MV-4-11 (cell line): ENCODE measurements around the gene RAB40B.

Experiments
- DNase-seq: peaks from one replicate; lab custom pipeline; 2025; lab: John Stamatoyannopoulos, UW

RAB40B gene

DNA sequence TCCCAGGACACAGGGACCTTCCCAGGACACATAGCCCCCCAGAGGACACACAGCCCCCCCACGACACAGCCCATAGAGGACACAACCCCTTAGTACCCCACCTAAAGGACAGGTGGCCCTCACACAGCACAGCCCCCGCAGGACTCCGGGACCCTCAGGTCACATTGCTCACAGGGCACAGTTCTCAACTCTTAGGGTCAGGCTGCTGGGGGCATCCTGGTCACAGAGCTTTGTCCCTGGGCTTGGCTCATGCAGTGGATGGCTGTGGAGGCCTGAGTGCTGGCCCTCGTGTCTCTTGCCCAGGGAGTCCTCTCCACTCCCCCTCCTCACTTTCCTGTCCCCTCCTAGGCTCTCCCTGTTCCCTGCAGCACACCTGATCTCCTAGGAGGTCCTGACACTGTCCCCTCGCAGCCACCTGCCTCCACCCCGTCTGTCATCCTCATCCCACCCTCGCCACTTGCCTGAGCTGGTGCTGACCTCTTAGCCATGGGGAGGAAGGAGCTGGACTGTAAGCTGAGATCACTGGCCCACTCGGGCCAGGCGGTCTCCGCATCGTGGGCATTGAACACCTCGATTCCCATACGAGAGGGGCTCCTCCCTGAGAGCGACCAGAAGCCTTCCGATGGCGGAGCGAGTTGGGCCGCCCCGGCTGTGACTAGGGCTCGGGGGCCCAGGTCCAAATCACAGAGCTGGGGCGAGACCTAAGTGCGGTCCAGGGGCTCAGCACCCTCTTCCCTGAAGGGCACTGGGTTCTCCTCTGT lies 48.8 kb downstream of the RAB40B start:
- DNase-seq = no peak

DNA sequence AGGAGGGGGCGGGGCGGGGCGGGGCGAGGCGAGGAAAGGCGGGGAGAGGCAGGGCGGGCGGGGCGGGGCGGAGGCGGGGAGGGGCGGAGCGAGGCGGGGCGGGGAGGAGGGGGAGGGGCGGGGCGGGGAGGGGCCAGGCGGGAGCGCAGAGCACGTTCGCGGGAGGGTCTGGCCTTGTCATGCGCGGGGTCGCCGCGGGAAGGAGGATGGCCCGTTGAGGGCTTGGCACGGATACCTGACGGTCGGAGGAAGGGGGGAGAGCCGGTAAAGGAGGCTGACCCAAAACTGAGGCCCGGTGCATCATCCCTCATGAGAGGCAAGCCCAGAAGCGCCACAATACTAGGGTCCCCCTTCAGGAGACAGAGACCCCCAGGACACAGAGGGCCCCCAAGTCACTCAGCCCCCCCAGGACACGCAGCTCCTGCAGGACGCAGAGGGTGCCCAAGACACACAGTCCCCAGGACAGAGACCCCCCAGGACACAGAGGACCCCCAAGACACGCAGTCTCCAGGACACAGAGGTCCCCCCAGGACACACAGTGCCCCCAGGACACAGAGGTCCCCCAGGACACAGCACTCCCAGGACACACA lies 49.7 kb downstream of the RAB40B start:
- DNase-seq = no peak

DNA sequence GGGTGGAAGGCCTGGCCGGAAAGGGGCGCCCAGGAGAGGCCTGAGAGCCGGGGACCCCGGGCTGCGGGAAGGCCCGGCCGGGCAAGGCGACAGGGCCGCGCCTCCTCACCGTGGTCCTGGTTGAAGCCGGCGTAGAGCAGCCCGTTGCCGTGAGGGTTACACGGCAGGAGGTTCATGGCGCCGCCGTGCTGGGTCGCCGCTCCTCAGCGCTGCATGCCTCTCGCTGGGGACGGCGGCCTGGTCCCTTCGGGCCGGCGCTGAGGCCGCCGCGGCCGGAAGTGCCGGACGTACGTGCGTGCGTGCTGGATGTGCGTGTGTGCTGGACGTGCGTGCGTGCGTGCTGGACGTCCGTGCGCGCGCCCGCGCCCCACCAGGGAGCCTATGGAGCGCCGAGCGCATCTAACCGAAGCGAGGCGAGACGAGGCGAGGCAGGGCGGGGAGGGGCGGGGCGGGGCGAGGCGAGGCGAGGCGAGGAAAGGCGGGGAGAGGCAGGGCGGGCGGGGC lies 50.3 kb downstream of the RAB40B start, which contains the start of gene WDR45B:
Gene WDR45B (minus strand): TSS at position 280 of the 504 bp plus-strand sequence. CDS start 104 bp downstream, at position 176.
- peak; percentile 91 for DNase-seq

DNA sequence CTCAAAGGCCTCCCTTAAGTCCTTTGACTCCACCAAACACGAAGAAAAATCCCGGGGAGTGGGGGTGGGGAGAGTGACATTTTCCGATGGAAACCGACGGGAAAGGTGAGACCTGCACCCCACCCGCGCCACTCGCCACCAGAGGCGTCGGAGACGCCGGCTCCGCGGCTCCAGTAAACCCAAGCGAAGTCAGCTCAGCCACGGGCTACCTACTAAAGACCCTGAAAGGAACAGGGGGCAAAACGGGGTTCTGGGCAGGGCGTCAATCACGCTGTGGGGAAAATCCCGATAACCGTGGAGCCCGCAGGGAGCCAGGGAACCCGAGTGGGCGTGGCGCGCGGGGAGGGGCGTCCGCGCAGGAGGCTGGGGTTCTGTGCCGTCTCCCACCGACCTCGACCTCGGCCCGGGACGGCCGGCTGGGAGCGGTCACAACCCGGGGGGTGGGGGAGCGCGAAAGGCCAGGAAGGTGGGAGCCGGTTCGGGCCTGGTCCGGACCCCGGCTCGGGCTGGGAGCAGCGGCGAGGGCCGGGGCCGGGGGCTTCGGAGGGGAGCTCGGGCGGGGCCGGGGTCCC lies 50.8 kb downstream of the RAB40B start:
- no peak for DNase-seq

DNA sequence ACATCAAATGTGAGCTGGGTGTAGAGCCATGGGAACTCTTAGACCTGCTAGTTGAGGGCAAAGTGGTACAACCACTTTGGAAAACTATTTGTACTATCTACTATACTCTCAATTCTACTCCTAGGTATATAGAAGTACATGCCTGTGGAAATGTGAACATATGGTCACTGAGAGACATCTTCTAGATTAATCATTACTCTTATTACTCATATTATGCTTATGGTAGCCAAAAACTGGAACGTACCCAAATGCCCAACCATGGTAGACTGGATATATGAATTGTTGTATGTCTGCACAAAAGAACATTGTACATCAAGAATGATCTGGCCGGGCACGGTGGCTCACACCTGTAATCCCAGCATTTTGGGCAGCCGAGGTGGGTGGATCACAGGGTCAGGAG lies 53.0 kb downstream of the RAB40B start:
- DNase-seq = no peak

DNA sequence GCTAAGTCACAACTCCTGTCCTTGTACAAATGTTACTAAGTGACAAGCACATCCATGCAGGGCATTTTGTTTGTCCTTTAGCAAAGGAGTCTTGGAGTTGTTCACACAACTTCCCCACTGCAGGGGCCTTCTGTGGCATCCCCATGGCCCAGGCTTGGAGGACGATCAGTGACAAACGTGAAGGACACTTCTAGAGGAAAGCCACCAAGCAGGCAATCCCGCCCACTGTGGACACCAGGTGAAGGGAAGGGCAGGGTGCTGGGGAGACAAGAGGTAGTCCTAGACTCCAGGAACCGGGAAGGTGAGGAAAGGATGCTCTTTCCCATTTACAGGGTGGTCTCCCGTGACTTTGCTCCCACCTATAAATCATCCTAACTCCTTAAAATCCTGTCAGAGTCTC lies 54.4 kb downstream of the RAB40B start:
- DNase-seq = no peak

DNA sequence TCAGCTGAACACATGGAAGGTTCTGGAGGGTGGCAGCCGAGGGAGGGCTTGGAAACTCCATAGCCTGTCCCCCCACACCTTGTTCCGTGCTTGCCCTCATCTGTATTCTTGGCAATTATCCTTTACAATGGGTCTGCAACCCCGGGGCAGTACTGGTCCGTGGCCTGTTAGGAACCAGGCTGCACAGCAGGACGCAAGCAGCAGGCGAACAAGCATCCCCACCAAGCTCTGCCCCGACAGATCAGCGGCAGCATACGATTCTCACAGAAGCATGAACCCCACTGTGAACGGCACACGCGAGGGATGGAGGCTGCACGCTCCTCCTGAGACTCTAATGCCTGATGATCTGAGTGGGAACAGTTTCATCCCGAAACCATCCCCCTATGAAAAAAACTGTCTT lies 56.5 kb downstream of the RAB40B start:
- DNase-seq = no peak

DNA sequence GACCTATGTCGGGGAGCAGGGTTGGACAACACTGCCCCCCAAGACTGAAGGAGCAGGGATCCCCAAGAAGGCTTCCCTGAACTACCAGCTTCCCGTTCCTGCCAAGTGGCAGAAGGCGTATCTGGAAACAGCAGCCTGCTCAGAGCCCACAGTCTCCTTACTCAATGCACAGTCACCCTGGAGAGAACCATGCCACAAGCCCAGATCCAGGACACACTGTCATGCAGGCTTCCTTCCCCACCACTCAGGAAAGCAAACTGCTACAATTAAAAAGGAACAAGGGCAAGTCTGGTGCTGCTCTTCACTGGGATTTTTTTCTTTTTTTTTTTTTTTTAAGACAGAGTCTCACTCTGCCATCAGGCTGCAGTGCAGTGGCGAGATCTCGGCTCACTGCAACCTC lies 58.5 kb downstream of the RAB40B start:
- DNase-seq = no peak

DNA sequence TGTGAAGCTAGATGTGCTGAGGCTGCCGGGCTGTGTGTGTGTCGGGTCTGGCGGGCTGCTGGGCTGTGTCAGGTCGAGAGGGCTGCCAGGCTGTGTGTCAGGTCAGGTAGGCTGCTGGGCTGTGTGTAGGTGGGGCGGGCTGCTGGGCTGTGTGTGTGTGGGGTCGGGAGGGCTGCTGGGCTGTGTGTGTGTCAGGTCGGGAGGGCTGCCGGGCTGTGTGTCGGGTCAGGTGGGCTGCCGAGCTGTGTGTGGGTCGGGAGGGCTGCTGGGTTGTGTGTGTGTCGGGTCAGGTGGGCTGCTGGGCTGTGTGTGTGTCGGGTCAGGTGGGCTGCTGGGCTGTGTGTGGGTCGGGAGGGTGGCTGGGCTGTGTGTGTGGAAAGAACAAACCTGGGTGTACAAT lies 58.9 kb downstream of the RAB40B start:
- DNase-seq = no peak

DNA sequence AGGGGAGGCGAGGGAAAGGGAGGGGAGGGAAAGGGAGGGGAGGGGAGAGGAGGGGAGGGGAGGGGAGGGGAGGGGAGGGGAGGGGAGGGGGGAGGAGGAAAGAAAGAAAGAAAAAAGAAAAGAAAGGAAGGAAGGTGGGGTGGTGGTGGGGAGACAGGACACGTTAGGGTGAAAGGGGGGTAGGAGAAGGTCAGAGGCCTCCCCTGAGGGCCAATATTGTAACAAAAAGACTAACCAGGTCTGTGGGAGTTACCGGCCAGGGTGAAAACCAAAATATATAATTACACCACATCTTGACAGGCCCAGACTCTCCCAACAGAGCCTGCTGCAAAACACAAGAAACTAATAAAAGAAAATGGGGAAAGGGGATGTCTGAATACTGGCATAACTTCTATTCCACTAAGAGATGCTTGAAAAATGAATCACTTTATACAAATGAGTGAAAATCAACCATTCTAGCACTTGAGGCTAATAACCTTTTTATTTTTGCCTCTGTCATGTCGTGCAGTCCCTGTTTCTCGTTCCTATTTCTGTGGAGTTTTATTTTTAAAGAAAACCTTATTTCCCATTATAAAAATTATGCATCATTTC lies 60.2 kb downstream of the RAB40B start:
- DNase-seq = no peak

DNA sequence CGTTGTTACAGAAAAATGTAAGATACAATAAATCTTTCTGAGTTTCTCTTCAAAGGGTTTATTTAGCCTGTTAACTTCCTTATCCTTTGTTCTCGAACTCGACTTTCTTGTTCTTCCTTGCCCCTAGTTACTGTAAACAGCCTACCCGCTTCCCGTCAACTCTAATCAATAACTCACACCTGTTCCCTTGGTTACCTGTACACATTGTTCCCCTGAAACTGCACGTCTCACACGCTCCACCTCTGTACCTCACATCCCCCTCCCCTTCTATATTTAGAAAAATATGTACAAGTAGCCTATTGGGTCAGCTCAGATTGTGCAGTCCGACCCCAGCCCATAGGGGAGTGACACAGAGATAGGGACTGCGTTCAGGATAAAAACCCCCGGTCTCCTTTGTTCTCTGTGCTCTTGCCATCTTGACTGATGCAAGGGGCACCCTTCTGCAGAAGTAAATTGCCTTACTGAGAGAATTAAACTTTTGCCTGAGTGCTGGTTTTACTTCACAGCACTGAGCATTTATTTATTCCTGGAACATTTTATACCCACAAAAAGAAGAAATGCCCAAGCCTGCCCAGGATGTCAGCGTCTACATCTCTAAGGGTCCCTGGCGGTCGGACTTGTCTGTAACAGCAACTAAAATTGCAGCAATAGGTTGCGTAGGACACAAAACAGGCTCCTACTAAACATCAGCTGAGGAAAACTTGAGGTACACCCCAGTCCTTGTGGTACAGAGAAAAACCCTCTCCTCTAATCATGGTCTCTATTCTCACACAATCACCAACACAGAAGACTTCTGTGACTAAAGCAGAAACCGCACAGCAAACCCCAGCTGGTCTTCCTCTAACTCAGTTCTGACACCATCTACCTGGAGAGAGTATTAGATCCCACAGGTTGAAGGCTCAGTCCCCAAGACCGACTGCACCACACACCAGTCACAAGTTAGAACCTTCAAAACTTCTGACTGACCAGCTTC lies 61.6 kb downstream of the RAB40B start:
- DNase-seq = no peak

DNA sequence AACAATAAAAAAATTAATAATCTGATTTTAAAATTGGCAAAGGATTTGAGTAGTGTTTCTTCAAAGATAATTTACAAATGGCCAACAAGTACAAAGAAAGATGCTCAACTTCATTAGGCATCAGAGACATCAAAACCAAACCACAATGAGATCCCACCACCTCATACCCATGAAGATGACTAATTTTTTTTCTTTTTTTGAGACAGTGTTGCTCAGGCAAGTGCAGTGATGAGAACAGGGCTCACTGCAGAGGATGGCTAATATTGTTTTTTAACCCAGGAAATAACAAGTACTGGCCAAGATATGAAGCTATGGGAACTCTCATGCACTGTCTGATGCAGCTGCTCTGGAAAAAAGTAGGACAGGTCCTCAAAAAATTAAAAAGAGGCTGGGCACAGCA lies 65.2 kb downstream of the RAB40B start:
- DNase-seq = no peak

DNA sequence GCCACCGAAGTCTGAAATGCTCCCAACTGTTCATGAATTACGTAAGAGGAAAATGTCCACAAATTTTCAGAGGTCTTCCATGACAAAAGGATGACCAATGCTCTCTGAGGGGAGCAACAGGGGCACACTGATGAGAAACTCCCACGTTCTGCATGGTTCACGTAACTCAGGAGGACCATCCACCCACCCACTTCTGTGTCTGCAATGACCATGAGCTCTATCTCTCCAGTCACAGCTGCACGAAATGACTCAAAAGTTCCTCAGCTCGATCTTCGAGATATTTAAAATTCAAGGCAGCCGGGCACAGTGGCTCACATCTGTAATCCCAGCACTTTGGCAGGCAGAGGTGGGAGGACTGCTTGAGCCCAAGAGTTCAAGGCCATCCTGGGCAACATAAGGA lies 66.0 kb downstream of the RAB40B start:
- DNase-seq = no peak

DNA sequence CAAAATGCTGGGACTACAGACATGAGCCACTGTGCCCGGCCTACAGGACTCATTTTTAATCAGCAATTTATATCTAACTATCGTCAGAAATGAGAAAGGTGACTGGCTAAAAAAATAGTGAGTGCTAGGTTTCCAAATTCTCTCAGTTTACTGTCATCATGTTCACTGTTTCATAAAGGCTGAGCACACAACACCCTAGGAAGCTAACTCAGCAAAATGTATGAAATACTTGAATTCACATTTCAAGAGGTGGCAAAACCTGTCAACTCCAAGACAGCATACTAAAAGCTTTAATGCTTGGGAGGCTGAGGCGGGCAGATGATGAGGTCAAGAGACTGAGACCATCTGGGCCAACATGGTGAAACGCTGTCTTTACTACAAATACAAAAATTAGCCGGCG lies 67.0 kb downstream of the RAB40B start:
- DNase-seq = no peak

DNA sequence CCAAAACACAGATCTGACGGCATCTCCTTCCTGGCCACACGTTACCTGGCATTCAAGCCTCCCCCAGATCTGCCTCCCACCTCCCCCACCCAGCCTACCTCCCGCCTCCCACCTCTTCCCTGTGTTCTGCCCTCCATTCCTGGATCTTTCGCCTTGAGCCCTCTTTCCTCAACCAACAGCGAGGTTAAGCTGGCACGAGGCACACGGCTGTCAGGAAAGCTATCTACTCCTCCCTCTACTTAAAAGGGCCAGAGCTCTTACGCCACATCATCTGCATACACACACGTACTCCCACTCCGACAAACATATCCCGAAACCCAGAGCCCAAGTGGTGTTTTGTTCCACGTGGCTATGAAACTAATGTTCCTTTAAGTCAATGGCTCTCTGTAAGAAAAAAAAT lies 68.3 kb downstream of the RAB40B start:
- no peak for DNase-seq

DNA sequence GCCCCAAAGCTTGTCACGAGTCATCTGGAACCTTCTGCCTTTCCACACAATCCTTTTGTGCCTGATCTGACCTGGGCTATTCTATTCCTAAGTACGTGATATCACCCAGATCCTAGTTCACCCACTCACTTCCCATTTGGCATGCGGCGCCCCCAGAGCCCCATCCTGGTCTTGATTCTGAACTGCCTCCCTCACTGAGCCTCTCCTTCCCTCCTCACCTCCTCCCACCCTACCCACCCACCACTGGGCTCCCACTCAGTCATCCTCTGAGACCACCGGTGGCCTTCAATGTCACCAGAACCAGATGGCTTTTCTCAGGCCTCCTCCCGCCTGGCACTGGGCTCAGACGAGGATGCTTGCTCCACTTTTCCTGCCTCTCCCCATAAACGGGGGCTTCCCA lies 68.8 kb downstream of the RAB40B start:
- no peak for DNase-seq

DNA sequence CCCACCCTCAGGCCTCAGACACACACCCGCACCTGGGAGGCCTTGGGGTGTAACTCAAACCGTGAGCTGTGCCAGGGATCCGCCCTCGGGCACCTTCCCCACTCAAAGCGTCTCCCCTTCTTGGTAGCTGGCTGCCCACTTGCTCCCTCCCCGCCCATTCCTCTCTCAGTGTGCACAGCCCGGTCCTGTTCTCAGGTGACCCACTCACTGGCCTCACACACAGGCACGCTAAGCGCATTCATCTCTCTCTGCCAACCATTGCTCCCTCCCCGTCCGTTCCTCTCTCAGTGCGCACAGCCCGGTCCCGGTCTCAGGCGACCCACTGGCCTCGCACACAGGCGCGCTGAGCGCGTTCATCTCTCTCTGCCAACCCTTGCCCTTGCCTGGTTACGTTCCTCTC lies 71.1 kb downstream of the RAB40B start:
- DNase-seq = no peak

DNA sequence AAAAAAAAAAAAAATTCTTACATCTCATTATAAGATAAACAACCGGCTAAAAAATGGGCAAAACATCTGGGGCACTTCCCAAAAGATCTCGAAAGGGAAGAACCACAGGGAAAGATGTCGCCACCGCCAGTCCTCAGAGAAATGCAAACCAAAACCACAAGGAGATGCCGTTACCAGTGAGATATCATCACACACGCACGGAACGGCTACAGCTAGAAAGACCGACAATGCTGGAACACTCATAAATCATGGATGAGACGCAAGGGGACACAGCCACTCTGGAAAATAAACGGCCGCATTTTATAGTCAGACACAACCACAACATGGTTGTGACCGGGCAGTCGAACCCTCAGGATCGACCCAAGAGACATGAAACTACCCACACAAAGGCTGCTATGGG lies 74.8 kb downstream of the RAB40B start:
- peak; percentile 98 for DNase-seq

DNA sequence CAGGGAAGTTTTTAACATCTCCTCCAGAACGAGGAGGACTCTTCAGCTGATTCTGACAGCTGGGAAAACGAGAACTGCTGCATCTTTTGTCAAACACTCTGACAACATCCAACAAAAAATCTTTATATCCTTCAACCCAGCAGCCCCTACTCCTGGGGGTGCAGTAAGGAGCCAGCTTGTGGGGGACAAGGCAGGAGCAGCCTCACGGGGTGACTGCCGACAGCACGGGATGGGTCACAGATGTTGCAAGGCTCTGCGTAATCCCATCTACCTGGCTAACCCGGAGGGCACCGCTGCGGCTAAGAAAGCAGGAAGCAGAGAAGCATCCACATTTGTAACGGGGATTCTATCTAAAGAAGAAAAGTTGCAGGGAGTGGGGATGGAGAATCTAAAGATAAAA lies 78.9 kb downstream of the RAB40B start:
- no peak for DNase-seq

DNA sequence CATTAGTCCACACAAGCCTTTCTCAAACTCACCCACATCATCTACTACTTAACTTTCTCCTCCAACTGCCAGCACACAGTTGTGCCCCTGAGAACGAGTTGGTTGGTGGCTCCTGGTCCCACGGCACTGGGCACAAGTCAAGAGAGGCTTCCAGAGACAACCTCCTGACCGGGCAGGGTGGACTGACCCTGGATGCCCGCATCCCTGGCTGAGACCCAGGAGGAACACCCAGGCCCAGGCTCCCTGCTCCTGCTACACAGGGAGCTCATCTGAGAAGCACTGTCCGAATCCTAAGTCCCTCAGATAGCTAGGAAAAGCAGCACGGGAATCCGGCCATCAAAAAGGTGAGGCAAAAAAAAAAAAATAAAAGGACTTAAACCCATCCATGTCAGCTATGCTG lies 79.3 kb downstream of the RAB40B start:
- DNase-seq = no peak

DNA sequence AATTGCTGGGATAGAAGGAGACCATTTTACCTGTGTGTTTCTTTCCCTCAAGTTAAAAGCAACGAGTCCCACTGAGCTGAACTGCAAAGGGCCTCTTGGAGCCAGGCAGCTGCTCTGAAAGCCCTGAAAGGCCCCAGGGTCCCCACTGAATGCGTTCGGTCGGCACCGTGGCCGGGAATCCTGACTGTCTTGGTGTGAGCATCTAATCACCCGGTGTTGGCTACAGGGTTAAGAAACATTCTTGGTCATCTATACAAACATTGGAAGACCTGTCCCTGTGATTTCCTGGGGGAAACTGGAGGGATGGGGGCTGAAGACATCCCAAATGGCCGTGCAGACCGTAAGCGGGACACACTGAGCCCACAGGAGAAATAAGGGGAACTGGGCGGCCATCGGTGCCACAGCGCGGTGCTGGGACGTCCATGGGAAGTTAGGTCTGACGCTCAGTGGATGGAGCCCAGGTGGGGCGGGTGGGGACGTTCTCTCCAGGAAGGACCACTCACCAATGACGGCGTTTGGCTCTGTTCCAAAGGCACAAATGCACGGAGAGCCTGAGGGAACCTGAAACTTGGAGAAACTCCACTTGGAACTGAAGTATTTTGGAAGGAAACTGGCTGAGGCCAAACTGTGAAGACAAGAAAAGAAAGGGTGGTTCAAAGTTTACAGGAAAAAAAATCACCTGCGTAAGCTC lies 82.3 kb downstream of the RAB40B start:
- DNase-seq = no peak
